Adrenal gland (tissue), 5 donors: ENCODE results near the gene KBTBD7.

Source experiments
- POLR2A ChIP-seq, 2 donors: fragments of 450-650 bp; IDR thresholded peaks; one replicate each; pipeline ENCODE4 v1.6.1; 2017; ENCODE audit warnings: antibody characterized with exemption in 2 of 2, mild to moderate bottlenecking in 2 of 2, moderate library complexity in 1 of 2
- TF ChIP-seq, protein P1 (sequence below), 6 experiments: fragments of 450-650 bp in 4 of 6; fragments of 200-600 bp in 2 of 6; sonication (generic) in 1 of 6; IDR thresholded peaks; 1 replicate in 5 of 6; 2 replicates in 1 of 6; pipeline versions ENCODE4 v1.5.1 to v1.8.0; 2016 to 2021; ENCODE audit warnings: antibody characterized with exemption in 6 of 6, mild to moderate bottlenecking in 2 of 6, moderate library complexity in 1 of 6
- donor health status: DM: no; HTN: no; CAD: no.

DNA sequence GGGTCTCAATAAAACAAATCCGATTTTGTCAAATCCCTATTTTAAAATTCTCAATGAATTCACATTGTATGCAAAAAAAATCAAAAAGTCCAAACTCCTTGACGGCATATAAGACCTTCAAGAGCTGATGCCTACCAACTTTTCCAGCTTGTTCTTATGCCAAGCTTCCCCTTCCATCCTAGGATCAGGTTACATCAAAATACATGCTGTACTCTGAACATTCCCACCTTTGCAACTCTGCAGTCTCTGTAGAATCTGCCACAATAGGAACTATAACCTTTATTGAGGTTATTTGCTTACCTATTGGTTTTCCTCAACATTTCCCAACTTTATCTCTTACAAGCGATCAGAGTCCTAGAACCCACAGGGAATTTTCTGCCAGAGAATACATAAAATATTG, 7.9 kb downstream of the KBTBD7 start:
- TF ChIP-seq POLR2A (IDR thresholded peaks at IDR 0.05), result no peak
- TF ChIP-seq, protein P1, sequence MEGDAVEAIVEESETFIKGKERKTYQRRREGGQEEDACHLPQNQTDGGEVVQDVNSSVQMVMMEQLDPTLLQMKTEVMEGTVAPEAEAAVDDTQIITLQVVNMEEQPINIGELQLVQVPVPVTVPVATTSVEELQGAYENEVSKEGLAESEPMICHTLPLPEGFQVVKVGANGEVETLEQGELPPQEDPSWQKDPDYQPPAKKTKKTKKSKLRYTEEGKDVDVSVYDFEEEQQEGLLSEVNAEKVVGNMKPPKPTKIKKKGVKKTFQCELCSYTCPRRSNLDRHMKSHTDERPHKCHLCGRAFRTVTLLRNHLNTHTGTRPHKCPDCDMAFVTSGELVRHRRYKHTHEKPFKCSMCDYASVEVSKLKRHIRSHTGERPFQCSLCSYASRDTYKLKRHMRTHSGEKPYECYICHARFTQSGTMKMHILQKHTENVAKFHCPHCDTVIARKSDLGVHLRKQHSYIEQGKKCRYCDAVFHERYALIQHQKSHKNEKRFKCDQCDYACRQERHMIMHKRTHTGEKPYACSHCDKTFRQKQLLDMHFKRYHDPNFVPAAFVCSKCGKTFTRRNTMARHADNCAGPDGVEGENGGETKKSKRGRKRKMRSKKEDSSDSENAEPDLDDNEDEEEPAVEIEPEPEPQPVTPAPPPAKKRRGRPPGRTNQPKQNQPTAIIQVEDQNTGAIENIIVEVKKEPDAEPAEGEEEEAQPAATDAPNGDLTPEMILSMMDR (IDR thresholded peaks at IDR 0.05), result no peak
